HG03571 (cell line): ENCODE measurements around the gene OMD.

Experiments
- ATAC-seq: cut with Tn5 transposase; IDR thresholded peaks from one replicate; pipeline ENCODE4 v1.9.1; 2021; ENCODE audit not compliant: unreplicated experiment

The OMD gene

DNA sequence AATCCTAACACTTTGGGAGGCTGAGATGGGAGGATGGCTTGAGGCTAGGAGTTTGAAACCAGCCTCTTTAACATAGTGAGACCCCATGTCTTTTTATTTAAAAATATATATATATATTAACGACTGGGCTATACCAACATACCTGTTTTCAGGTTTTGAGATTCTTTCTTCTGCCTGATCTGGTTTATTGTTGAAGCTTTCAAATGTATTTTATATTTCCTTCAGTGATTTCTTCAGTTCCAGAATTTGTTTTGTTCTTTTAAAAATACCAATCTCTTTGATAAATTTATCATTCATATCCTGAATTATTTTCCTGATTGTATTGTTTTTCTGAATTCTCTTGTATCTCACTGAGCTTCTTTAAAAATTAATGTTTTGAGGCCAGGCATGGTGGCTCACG is 51.1 kb downstream of the OMD start:
- no peak for ATAC-seq

DNA sequence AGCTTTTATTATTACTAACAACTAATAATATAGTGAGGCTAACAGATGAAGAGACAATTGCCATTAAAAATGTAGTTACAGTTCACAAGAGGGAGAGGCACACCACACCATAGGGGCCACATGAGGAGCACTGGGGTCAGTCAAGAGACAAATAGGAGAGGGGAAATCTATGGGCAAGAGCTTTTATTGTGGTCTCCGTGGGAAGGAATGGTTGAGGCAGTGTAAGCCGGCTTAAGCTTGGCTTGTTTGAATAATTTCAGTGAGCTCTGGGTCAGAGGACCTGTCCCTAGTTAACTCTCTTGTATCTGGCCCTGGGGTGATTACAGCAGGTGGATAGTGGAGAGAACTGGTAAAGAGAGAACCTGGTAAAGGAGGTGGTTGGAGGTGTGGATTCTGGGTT is 55.2 kb downstream of the OMD start:
- ATAC-seq: no peak
